Coronary artery (tissue), 2 donors: ENCODE measurements around the gene PRMT2.
"Not testable (repeated sequence)": the region's sequence is repeated elsewhere in the genome, so short reads cannot be mapped to it uniquely, and the experiment has no call there.

Experiments used
- DNase-seq: peaks from one replicate; pipeline ENCODE4 v3.0.0-alpha.2; 2017; ENCODE audit warnings: low spot score
- H3K27ac ChIP-seq, 2 donors: fragments of 200-600 bp; sonication (generic); one replicate each; pipeline ENCODE4 v1.5.1; 2016 to 2019
- H3K4me3 ChIP-seq: fragments of 200-600 bp; sonication (generic); 2 replicates; pipeline ENCODE4 v1.5.1; 2016; ENCODE audit warnings: mild to moderate bottlenecking, moderate library complexity
- TF ChIP-seq, protein P1 (sequence below): fragments of 200-600 bp; sonication (generic); IDR thresholded peaks from one replicate; pipeline ENCODE4 v1.5.1; 2019; ENCODE audit warnings: antibody characterized with exemption

Gene PRMT2

DNA sequence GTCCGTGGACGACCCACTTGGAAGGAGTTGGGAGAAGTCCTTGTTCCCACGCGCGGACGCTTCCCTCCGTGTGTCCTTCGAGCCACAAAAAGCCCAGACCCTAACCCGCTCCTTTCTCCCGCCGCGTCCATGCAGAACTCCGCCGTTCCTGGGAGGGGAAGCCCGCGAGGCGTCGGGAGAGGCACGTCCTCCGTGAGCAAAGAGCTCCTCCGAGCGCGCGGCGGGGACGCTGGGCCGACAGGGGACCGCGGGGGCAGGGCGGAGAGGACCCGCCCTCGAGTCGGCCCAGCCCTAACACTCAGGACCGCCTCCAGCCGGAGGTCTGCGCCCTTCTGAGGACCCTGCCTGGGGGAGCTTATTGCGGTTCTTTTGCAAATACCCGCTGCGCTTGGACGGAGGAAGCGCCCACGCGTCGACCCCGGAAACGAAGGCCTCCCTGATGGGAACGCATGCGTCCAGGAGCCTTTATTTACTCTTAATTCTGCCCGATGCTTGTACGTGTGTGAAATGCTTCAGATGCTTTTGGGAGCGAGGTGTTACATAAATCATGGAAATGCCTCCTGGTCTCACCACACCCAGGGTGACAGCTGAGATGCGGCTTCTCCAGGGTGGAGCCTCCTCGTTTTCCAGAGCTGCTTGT lies 32.4 kb downstream of the PRMT2 start:
- TF ChIP-seq, protein P1, sequence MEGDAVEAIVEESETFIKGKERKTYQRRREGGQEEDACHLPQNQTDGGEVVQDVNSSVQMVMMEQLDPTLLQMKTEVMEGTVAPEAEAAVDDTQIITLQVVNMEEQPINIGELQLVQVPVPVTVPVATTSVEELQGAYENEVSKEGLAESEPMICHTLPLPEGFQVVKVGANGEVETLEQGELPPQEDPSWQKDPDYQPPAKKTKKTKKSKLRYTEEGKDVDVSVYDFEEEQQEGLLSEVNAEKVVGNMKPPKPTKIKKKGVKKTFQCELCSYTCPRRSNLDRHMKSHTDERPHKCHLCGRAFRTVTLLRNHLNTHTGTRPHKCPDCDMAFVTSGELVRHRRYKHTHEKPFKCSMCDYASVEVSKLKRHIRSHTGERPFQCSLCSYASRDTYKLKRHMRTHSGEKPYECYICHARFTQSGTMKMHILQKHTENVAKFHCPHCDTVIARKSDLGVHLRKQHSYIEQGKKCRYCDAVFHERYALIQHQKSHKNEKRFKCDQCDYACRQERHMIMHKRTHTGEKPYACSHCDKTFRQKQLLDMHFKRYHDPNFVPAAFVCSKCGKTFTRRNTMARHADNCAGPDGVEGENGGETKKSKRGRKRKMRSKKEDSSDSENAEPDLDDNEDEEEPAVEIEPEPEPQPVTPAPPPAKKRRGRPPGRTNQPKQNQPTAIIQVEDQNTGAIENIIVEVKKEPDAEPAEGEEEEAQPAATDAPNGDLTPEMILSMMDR, result no peak
- no peak overlapping the region for H3K27ac ChIP-seq
- H3K4me3 ChIP-seq, result peak overlapping the region; percentile 69
- no peak for DNase-seq

DNA sequence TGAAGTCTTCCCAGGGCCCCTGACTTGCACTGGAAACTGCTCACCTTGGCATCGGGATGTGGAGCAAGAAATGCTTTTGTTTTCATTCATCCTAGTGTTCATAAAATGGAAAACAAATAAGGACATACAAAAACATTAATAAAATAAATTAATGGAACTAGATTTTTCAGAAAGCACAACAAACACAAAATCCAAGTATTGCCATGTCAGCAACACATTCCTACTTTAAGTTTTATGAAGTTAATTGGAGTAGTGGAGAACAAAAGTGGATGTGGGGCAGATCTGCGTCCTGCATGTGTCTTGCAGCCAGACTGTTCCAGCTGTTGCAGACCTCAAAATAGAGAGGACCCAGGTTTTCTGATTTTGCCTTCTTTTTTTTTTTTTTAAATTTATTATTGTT lies 32.9 kb downstream of the PRMT2 start:
- TF ChIP-seq, protein P1, result no peak
- no peak for DNase-seq
- Histone ChIP-seq H3K4me3 (peak overlapping the region; percentile 69), H3K27ac (no peak overlapping the region)

GRCh38 chr21:46668904-46669303 lies 33.4 kb downstream of the PRMT2 start:
- not testable (repeated sequence) for H3K27ac ChIP-seq, H3K4me3 ChIP-seq, DNase-seq

DNA sequence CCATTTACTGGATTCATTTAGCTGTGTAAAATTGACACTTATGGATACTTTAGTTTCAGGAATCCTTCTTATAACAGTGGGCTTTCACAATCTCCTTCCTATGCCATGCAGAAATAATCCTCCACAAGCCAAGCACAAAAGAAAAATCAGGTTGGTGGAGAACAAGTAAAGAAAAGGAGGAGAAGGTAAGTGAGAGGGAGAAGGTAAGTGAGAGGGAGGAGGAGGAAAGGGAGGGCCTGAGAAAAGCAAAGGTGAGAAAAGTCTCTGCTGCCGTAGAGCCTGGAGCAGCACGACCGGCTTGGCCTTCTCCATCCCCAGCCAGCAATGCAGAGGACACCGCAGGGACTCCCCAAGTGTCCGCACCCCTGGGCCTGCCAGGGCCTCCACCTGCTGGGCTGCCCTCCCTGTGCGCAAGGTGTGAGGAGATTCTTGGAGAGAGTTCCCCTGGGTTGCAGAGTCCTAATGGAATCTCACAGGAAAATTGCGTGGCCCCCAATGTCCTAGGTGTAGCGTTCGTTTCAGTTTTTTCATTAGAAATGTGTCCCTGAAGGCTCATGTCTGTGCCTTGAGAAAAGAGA lies 39.0 kb downstream of the PRMT2 start:
- Histone ChIP-seq H3K27ac (no peak overlapping the region), H3K4me3 (no peak overlapping the region)
- peak; percentile 64 for DNase-seq
- TF ChIP-seq, protein P1, result no peak

- no peak overlapping the region for H3K4me3 ChIP-seq
- DNase-seq, result no peak
- TF ChIP-seq, protein P1, result no peak
- H3K27ac ChIP-seq, result no peak overlapping the region
Observed at GRCh38 chr21:46675595-46676280, 40.3 kb downstream of the PRMT2 start.

DNA sequence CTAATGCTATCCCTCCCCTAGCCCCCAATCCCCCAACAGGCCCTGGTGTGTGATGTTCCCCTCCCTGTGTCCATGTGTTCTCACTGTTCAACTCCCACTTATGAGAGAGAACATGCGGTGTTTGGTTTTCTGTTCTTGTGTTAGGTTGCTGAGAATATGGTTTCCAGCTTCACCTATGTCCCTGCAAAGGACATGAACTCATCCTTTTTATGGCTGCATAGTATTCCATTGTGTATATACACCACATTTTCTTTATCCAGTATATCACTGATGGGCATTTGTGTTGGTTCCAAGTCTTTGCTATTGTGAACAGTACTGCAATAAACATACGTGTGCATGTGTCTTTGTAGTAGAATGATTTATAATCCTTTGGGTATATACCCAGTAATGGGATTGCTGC lies 41.1 kb downstream of the PRMT2 start:
- not testable (repeated sequence) for H3K4me3 ChIP-seq, DNase-seq, H3K27ac ChIP-seq

- H3K4me3 ChIP-seq, H3K27ac ChIP-seq, DNase-seq: not testable (repeated sequence)
Observed at GRCh38 chr21:46681593-46681992, 46.1 kb downstream of the PRMT2 start.

GRCh38 chr21:46698652-46699051 lies 63.2 kb downstream of the PRMT2 start:
- H3K27ac ChIP-seq, H3K4me3 ChIP-seq, DNase-seq: not testable (repeated sequence)

DNA sequence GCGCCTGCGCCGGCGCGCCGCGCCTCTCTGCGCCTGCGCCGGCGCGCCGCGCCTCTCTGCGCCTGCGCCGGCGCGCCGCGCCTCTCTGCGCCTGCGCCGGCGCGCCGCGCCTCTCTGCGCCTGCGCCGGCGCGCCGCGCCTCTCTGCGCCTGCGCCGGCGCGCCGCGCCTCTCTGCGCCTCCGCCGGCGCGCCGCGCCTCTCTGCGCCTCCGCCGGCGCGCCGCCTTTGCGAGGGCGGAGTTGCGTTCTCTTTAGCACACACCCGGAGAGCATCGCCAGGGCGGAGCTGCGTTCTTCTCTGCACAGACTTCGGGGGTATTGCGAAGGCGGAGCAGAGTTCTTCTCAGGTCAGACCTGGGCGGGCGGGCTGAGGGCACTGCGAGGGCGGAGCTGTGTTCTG lies 63.6 kb downstream of the PRMT2 start:
- not testable (repeated sequence) for H3K27ac ChIP-seq, DNase-seq, H3K4me3 ChIP-seq
